H1 (cell line): ENCODE results near the gene TP73. TPM values are rescaled to one million over a fixed set of nuclear protein-coding genes. Genes with fewer than 3 reads are reported as not detected.

ENCODE experiments used
- ASH2L ChIP-seq: fragments of 200-600, 300-600 bp; sonication (generic); IDR thresholded peaks from one replicate; pipeline ENCODE4 v1.7.1; 2017; ENCODE audit warnings: low read length
- BACH1 ChIP-seq: IDR thresholded peaks from 2 replicates; pipeline ENCODE4 v1.6.1; 2012; ENCODE audit warnings: low read length, improper control_type of control experiment
- CBX8 ChIP-seq: fragments of 300-800, 300-1000 bp; sonication (generic); IDR thresholded peaks from 2 replicates; pipeline ENCODE4 v1.7.1; 2016; ENCODE audit warnings: low read depth, low read length, borderline replicate concordance
- KDM1A ChIP-seq: fragments of 200-600, 300-600 bp; sonication (generic); IDR thresholded peaks from 2 replicates; pipeline ENCODE4 v1.7.1; 2016; ENCODE audit warnings: mild to moderate bottlenecking, low read length, borderline replicate concordance
- RFX5 ChIP-seq: IDR thresholded peaks from 2 replicates; pipeline ENCODE4 v1.6.1; 2011; ENCODE audit warnings: low read depth, low read length, improper control_type of control experiment, borderline replicate concordance
- SIN3A ChIP-seq, 2 experiments: IDR thresholded peaks in 1 of 2; conservative IDR thresholded peaks in 1 of 2; 2 replicates each; pipeline ENCODE4 v1.6.1; 2011 to 2012; ENCODE audit warnings: low read length in 2 of 2, improper control_type of control experiment in 1 of 2, low read depth in 1 of 2, mild to moderate bottlenecking in 1 of 2
- SIRT6 ChIP-seq: IDR thresholded peaks from one replicate; pipeline ENCODE4 v1.7.1; 2012; ENCODE audit warnings: low read length, inconsistent platforms
- USF2 ChIP-seq: IDR thresholded peaks from 2 replicates; pipeline ENCODE4 v1.6.1; 2011; ENCODE audit warnings: low read length, improper control_type of control experiment
- ZNF274 ChIP-seq: IDR thresholded peaks from 2 replicates; pipeline ENCODE4 v1.7.0; 2012; ENCODE audit warnings: low read length, borderline replicate concordance; ENCODE audit errors: extremely low read depth
- polyA plus RNA-seq, 7 experiments: library from polyadenylated mRNA; depleted of rRNA in 3 of 7; stranded (reverse) in 5 of 7; unstranded in 2 of 7; fragments of >200 nt in 5 of 7; fragments of 200-250 nt in 2 of 7; gene quantifications; 1 replicate in 5 of 7; 2 replicates in 1 of 7; 4 replicates in 1 of 7; pipeline versions ENCODE4 v1.2.1 to v1.2.3, GENCODE V29; 2011 to 2013; ENCODE audit warnings: missing spikeins in 2 of 7, mixed read lengths in 2 of 7
- total RNA-seq: library from RNA; stranded (reverse); fragmentation: NEBNext Ultra II Directional; extraction: Animal tissue kit (Norgen Biotek cat#: 25700); gene quantifications from 2 replicates; pipeline ENCODE4 v1.2.1, GENCODE V29; 2021
- TF ChIP-seq, protein P1 (sequence below): fragments of 300-600 bp; sonication (generic); IDR thresholded peaks from 2 replicates; pipeline ENCODE4 v1.7.1; 2012; ENCODE audit warnings: low read length, moderate library complexity, mild to moderate bottlenecking, inconsistent platforms; ENCODE audit not compliant: insufficient replicate concordance

TP73 gene
- total and polyA plus RNA-seq, 2 of the 8 experiments (the other 6 are each of a cell fraction or from before 2014, with no cell fraction given) = 2.6 to 3.1 TPM

GRCh38 chr1:3697810-3698209 is 45.5 kb downstream of the TP73 start (continued):
- TF ChIP-seq, protein P1, sequence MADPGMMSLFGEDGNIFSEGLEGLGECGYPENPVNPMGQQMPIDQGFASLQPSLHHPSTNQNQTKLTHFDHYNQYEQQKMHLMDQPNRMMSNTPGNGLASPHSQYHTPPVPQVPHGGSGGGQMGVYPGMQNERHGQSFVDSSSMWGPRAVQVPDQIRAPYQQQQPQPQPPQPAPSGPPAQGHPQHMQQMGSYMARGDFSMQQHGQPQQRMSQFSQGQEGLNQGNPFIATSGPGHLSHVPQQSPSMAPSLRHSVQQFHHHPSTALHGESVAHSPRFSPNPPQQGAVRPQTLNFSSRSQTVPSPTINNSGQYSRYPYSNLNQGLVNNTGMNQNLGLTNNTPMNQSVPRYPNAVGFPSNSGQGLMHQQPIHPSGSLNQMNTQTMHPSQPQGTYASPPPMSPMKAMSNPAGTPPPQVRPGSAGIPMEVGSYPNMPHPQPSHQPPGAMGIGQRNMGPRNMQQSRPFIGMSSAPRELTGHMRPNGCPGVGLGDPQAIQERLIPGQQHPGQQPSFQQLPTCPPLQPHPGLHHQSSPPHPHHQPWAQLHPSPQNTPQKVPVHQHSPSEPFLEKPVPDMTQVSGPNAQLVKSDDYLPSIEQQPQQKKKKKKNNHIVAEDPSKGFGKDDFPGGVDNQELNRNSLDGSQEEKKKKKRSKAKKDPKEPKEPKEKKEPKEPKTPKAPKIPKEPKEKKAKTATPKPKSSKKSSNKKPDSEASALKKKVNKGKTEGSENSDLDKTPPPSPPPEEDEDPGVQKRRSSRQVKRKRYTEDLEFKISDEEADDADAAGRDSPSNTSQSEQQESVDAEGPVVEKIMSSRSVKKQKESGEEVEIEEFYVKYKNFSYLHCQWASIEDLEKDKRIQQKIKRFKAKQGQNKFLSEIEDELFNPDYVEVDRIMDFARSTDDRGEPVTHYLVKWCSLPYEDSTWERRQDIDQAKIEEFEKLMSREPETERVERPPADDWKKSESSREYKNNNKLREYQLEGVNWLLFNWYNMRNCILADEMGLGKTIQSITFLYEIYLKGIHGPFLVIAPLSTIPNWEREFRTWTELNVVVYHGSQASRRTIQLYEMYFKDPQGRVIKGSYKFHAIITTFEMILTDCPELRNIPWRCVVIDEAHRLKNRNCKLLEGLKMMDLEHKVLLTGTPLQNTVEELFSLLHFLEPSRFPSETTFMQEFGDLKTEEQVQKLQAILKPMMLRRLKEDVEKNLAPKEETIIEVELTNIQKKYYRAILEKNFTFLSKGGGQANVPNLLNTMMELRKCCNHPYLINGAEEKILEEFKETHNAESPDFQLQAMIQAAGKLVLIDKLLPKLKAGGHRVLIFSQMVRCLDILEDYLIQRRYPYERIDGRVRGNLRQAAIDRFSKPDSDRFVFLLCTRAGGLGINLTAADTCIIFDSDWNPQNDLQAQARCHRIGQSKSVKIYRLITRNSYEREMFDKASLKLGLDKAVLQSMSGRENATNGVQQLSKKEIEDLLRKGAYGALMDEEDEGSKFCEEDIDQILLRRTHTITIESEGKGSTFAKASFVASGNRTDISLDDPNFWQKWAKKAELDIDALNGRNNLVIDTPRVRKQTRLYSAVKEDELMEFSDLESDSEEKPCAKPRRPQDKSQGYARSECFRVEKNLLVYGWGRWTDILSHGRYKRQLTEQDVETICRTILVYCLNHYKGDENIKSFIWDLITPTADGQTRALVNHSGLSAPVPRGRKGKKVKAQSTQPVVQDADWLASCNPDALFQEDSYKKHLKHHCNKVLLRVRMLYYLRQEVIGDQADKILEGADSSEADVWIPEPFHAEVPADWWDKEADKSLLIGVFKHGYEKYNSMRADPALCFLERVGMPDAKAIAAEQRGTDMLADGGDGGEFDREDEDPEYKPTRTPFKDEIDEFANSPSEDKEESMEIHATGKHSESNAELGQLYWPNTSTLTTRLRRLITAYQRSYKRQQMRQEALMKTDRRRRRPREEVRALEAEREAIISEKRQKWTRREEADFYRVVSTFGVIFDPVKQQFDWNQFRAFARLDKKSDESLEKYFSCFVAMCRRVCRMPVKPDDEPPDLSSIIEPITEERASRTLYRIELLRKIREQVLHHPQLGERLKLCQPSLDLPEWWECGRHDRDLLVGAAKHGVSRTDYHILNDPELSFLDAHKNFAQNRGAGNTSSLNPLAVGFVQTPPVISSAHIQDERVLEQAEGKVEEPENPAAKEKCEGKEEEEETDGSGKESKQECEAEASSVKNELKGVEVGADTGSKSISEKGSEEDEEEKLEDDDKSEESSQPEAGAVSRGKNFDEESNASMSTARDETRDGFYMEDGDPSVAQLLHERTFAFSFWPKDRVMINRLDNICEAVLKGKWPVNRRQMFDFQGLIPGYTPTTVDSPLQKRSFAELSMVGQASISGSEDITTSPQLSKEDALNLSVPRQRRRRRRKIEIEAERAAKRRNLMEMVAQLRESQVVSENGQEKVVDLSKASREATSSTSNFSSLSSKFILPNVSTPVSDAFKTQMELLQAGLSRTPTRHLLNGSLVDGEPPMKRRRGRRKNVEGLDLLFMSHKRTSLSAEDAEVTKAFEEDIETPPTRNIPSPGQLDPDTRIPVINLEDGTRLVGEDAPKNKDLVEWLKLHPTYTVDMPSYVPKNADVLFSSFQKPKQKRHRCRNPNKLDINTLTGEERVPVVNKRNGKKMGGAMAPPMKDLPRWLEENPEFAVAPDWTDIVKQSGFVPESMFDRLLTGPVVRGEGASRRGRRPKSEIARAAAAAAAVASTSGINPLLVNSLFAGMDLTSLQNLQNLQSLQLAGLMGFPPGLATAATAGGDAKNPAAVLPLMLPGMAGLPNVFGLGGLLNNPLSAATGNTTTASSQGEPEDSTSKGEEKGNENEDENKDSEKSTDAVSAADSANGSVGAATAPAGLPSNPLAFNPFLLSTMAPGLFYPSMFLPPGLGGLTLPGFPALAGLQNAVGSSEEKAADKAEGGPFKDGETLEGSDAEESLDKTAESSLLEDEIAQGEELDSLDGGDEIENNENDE = no peak
- TF ChIP-seq CBX8 (no peak), ZNF274 (no peak), KDM1A (no peak), ASH2L (no peak), RFX5 (no peak), USF2 (no peak), BACH1 (no peak), SIRT6 (no peak), SIN3A (conservative IDR thresholded peaks at IDR 0.05 in 1 of 2, IDR thresholded peaks at IDR 0.05 in 1 of 2; ENCODE audit: low read depth in 1 of 2, low read length in 2 of 2) (no peak)
- TF ChIP-seq, all 59 proteins: peak for 0
